Fibroblast of lung (primary cell): ENCODE data around the gene UBE2N. TPM values are rescaled to one million over a fixed set of nuclear protein-coding genes. Genes with fewer than 3 reads are reported as not detected.

Experiments used
- DNase-seq, 2 donors: peaks; one replicate each; pipeline versions ENCODE4 v3.0.0 to v3.0.0-alpha.2; 2010; ENCODE audit warnings: low read depth in 2 of 2
- H2AFZ ChIP-seq: 2 replicates; pipeline ENCODE4 v1.5.1; 2012; ENCODE audit warnings: low read length, control low read depth, inconsistent platforms
- H3K27ac ChIP-seq: 2 replicates; pipeline ENCODE4 v1.5.1; 2011; ENCODE audit warnings: low read length, control low read depth; ENCODE audit not compliant: insufficient read depth
- H3K27me3 ChIP-seq: 2 replicates; pipeline ENCODE4 v1.5.1; 2011; ENCODE audit warnings: mild to moderate bottlenecking, low read length; ENCODE audit not compliant: control insufficient read depth, insufficient read depth
- H3K36me3 ChIP-seq: 2 replicates; pipeline ENCODE4 v1.5.1; 2011; ENCODE audit warnings: low read length; ENCODE audit not compliant: control insufficient read depth, insufficient read depth
- H3K4me1 ChIP-seq: 2 replicates; pipeline ENCODE4 v1.5.1; 2011; ENCODE audit warnings: low read length; ENCODE audit not compliant: control insufficient read depth, insufficient read depth; ENCODE audit errors: extremely low read depth
- H3K4me2 ChIP-seq: 2 replicates; pipeline ENCODE4 v1.5.1; 2011; ENCODE audit warnings: low read length, control low read depth; ENCODE audit not compliant: insufficient read depth; ENCODE audit errors: extremely low read depth
- H3K4me3 ChIP-seq, 4 experiments: fragments of 200-600 bp in 1 of 4; sonication (generic) in 1 of 4; replicated peaks in 1 of 4; 2 replicates each; pipeline ENCODE4 v1.5.1; 2011 to 2016; ENCODE audit warnings: low read length in 4 of 4, low read depth in 3 of 4, mild to moderate bottlenecking in 3 of 4, control low read depth in 2 of 4, inconsistent platforms in 1 of 4, mixed read lengths in 1 of 4; ENCODE audit not compliant: insufficient read depth in 1 of 4; ENCODE audit errors: control extremely low read depth in 1 of 4
- H3K79me2 ChIP-seq: 2 replicates; pipeline ENCODE4 v1.5.1; 2012; ENCODE audit warnings: mild to moderate bottlenecking, low read length, inconsistent platforms; ENCODE audit not compliant: control insufficient read depth, insufficient read depth
- H3K9ac ChIP-seq: 2 replicates; pipeline ENCODE4 v1.5.1; 2011; ENCODE audit warnings: mild to moderate bottlenecking, low read length, control low read depth; ENCODE audit not compliant: insufficient read depth
- H3K9me3 ChIP-seq: 2 replicates; pipeline ENCODE4 v1.5.1; 2012; ENCODE audit warnings: low read depth, low read length; ENCODE audit not compliant: control insufficient read depth, insufficient read depth
- H4K20me1 ChIP-seq: 2 replicates; pipeline ENCODE4 v1.5.1; 2011; ENCODE audit warnings: low read length; ENCODE audit not compliant: control insufficient read depth, insufficient read depth; ENCODE audit errors: extremely low read depth
- CTCF ChIP-seq, 2 donors: IDR thresholded peaks in 1 of 2; conservative IDR thresholded peaks in 1 of 2; 1 replicate in 1 of 2; 2 replicates in 1 of 2; pipeline ENCODE4 v1.5.1; 2011 to 2012; ENCODE audit warnings: low read length in 2 of 2, control low read depth in 1 of 2, inconsistent platforms in 1 of 2, low read depth in 1 of 2, mild to moderate bottlenecking in 1 of 2
- EZH2 ChIP-seq: IDR thresholded peaks from 2 replicates; pipeline ENCODE4 v1.5.1; 2012; ENCODE audit warnings: low read length, control low read depth, mild to moderate bottlenecking; ENCODE audit errors: missing control alignments
- polyA plus RNA-seq, 2 donors: library from polyadenylated mRNA; depleted of rRNA in 1 of 2; stranded (reverse) in 1 of 2; unstranded in 1 of 2; fragments of >200 nt; gene quantifications; 2 replicates each; pipeline ENCODE4 v1.2.1, GENCODE V29; 2011 to 2012; ENCODE audit warnings: missing spikeins in 1 of 2
- total RNA-seq: library from RNA; depleted of rRNA; stranded (reverse); fragments of >200 nt; gene quantifications from 2 replicates; pipeline ENCODE4 v1.2.1, GENCODE V29; 2014

The UBE2N gene
- total and polyA plus RNA-seq, 2 donors (not counting 1 experiment from before 2014, with no cell fraction given) = 115 to 149 TPM

- Histone ChIP-seq H3K27me3 (no peaks in the 10 kb centered on the region), H3K27ac (peak overlapping the region; percentile 26), H3K9me3 (no peaks in the 10 kb centered on the region), H3K9ac (no peak overlapping the region), H2AFZ (peak overlapping the region; percentile 44), H3K4me2 (peak overlapping the region; percentile 67), H4K20me1 (no peaks in the 10 kb centered on the region), H3K79me2 (peaks cover 34% of the 10 kb centered on the region), H3K4me1 (peaks cover 4% of the 10 kb centered on the region), H3K36me3 (no peaks in the 10 kb centered on the region), H3K4me3 (peak overlapping the region; percentile 36 to 84 (median 54))
- TF ChIP-seq CTCF (conservative IDR thresholded peaks at IDR 0.05 in 1 of 2, IDR thresholded peaks at IDR 0.05 in 1 of 2; ENCODE audit: low read depth in 1 of 2, low read length in 2 of 2) (no peak), EZH2 (no peak)
- DNase-seq = peak; percentile 16 to 77
Observed at GRCh38 chr12:93376436-93377251, 65.1 kb downstream of the UBE2N start.

- Histone ChIP-seq H3K9ac (no peak overlapping the region), H3K4me1 (peaks cover 4% of the 10 kb centered on the region), H3K4me2 (peak overlapping the region; percentile 67), H3K4me3 (peak overlapping the region in 3 of 4 experiments; percentile 36 to 84 (median 70)), H2AFZ (no peak overlapping the region), H3K79me2 (peaks cover 27% of the 10 kb centered on the region), H3K36me3 (no peaks in the 10 kb centered on the region), H3K27me3 (no peaks in the 10 kb centered on the region), H3K27ac (no peak overlapping the region), H3K9me3 (no peaks in the 10 kb centered on the region), H4K20me1 (no peaks in the 10 kb centered on the region)
- TF ChIP-seq EZH2 (no peak), CTCF (conservative IDR thresholded peaks at IDR 0.05 in 1 of 2, IDR thresholded peaks at IDR 0.05 in 1 of 2; ENCODE audit: low read depth in 1 of 2, low read length in 2 of 2) (no peak)
- no peak for DNase-seq
Observed at GRCh38 chr12:93375906-93376305, 65.8 kb downstream of the UBE2N start.

GRCh38 chr12:93373961-93374656, 67.6 kb downstream of the UBE2N start:
- peaks cover 4% of the 10 kb centered on the region for H3K4me1 ChIP-seq
- no peaks in the 10 kb centered on the region for H3K27me3 ChIP-seq
- no peak overlapping the region for H3K9ac ChIP-seq
- no peaks in the 10 kb centered on the region for H3K9me3 ChIP-seq
- H3K4me3 ChIP-seq = no peak overlapping the region
- H3K4me2 ChIP-seq = no peak overlapping the region
- no peaks in the 10 kb centered on the region for H3K36me3 ChIP-seq
- DNase-seq = no peak
- no peak for TF ChIP-seq EZH2
- no peak for TF ChIP-seq CTCF (conservative IDR thresholded peaks at IDR 0.05 in 1 of 2, IDR thresholded peaks at IDR 0.05 in 1 of 2; ENCODE audit: low read depth in 1 of 2, low read length in 2 of 2)
- no peak overlapping the region for H3K27ac ChIP-seq
- H2AFZ ChIP-seq = no peak overlapping the region
- no peaks in the 10 kb centered on the region for H4K20me1 ChIP-seq
- H3K79me2 ChIP-seq = peaks cover 9% of the 10 kb centered on the region
